ENCODE data around the gene RAB44. TPM values are rescaled to one million over a fixed set of nuclear protein-coding genes. Genes with fewer than 3 reads are reported as not detected.
A peak's percentile ranks its signal among the peaks of the same experiment; 100 is the strongest.

RAB44 gene
- total RNA-seq, 1 donor from 2014 or later: not detected

DNA sequence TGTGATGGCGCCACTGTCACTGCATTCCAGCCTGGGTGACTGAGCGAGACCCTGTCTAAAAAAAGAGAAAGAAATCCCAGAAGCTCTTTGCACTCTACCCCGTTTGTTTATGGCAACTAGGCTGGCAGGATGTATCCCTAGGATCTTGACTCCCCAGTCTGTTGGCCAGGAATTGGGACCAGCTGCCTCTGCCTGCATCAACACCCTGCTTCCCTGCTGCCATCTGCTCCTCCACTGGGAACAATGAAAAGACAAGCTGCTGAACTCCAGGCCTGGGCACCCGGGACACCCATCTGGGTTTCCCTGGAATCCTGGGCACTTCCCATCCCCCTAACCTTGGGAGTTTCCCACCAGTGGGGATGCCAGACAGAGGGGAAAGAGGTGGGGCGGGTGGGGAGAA is 76.7 kb downstream of the RAB44 start:
- Mint-ChIP-seq H3K27me3 (ENCODE audit: unreplicated experiment) (peaks cover 9% of the 10 kb centered on the region), H3K4me3 (ENCODE audit: unreplicated experiment) (no peak overlapping the region), H3K27ac (ENCODE audit: unreplicated experiment) (peak overlapping the region; percentile 86), H3K4me1 (ENCODE audit: low read depth, unreplicated experiment) (peaks cover 48% of the 10 kb centered on the region), H3K36me3 (ENCODE audit: unreplicated experiment) (no peaks in the 10 kb centered on the region), H3K9me3 (ENCODE audit: unreplicated experiment) (peaks cover 8% of the 10 kb centered on the region)
- TF ChIP-seq, protein P1, sequence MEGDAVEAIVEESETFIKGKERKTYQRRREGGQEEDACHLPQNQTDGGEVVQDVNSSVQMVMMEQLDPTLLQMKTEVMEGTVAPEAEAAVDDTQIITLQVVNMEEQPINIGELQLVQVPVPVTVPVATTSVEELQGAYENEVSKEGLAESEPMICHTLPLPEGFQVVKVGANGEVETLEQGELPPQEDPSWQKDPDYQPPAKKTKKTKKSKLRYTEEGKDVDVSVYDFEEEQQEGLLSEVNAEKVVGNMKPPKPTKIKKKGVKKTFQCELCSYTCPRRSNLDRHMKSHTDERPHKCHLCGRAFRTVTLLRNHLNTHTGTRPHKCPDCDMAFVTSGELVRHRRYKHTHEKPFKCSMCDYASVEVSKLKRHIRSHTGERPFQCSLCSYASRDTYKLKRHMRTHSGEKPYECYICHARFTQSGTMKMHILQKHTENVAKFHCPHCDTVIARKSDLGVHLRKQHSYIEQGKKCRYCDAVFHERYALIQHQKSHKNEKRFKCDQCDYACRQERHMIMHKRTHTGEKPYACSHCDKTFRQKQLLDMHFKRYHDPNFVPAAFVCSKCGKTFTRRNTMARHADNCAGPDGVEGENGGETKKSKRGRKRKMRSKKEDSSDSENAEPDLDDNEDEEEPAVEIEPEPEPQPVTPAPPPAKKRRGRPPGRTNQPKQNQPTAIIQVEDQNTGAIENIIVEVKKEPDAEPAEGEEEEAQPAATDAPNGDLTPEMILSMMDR (IDR thresholded peaks at IDR 0.05; ENCODE audit: partially characterized antibody, unreplicated experiment): no peak
- DNase-seq: peak; percentile 48

DNA sequence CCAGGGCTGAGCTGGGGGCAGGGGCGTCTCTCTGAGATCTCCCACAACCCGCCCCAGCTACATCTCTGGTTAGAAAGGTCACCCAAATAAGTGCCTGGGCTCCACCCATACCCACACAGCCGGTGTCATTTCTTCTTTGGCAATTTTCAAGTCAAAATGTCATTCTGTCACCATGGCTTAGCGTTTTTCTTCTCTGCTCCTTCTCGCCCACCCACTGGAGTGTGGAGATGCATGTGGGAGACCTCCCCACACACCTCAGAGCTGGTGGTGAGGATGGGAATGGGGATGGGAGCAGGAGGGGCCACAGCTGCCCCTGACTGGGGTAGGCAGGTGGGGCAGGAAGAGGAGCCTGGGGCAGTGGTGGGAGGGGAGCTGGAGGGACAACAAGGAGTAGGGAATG is 78.5 kb downstream of the RAB44 start:
- peaks cover 11% of the 10 kb centered on the region for H3K27me3 Mint-ChIP-seq (ENCODE audit: unreplicated experiment)
- no peak for DNase-seq
- TF ChIP-seq, protein P1 (IDR thresholded peaks at IDR 0.05; ENCODE audit: partially characterized antibody, unreplicated experiment): no peak
- peaks cover 43% of the 10 kb centered on the region for H3K4me1 Mint-ChIP-seq (ENCODE audit: low read depth, unreplicated experiment)
- no peak overlapping the region for H3K27ac Mint-ChIP-seq (ENCODE audit: unreplicated experiment)
- H3K36me3 Mint-ChIP-seq (ENCODE audit: unreplicated experiment): no peaks in the 10 kb centered on the region
- H3K4me3 Mint-ChIP-seq (ENCODE audit: unreplicated experiment): no peak overlapping the region
- H3K9me3 Mint-ChIP-seq (ENCODE audit: unreplicated experiment): peaks cover 8% of the 10 kb centered on the region

DNA sequence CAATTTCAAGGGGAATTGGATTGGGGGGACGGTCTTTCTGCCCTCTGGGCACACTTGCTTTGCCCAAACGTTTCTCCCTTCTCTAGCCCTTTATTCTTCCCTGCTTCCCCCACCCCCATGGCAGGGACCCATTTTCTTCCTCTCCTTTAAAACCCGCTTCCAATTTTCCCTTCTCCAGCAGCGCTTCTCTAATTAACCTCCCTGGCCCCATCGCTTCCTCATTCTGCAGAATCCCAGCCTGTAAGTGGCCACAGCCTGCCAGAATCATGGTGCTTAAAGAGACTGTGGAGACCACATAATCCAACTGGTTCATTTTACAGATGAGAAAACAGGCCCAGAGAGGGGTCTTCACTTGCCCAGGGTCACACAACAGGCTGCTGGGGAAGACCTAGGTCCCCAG is 80.2 kb downstream of the RAB44 start:
- H3K27me3 Mint-ChIP-seq (ENCODE audit: unreplicated experiment): peaks cover 12% of the 10 kb centered on the region
- H3K27ac Mint-ChIP-seq (ENCODE audit: unreplicated experiment): no peak overlapping the region
- peaks cover 8% of the 10 kb centered on the region for H3K9me3 Mint-ChIP-seq (ENCODE audit: unreplicated experiment)
- no peaks in the 10 kb centered on the region for H3K36me3 Mint-ChIP-seq (ENCODE audit: unreplicated experiment)
- H3K4me3 Mint-ChIP-seq (ENCODE audit: unreplicated experiment): peak overlapping the region; percentile 23
- TF ChIP-seq, protein P1 (IDR thresholded peaks at IDR 0.05; ENCODE audit: partially characterized antibody, unreplicated experiment): no peak
- H3K4me1 Mint-ChIP-seq (ENCODE audit: low read depth, unreplicated experiment): peaks cover 35% of the 10 kb centered on the region
- DNase-seq: no peak

DNA sequence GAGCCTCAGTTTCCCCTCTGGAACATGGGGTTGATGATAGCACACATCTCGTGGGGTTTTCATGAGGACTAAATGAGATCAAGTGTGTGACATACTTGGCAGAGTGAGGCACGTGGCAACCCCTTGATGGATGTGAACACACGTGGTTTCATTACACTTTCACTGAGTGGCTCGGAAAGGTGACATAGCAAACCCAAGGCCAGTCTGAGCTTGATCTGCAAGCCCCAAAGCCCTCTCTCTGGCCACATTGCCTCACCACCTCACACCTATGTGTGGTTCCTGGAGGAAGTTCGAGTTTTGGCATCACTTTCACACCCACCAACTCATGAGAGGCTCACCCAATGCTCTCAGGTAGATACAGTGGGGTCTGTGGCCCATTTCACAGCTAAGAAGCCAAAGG is 81.6 kb downstream of the RAB44 start:
- peaks cover 6% of the 10 kb centered on the region for H3K9me3 Mint-ChIP-seq (ENCODE audit: unreplicated experiment)
- H3K36me3 Mint-ChIP-seq (ENCODE audit: unreplicated experiment): no peaks in the 10 kb centered on the region
- H3K27ac Mint-ChIP-seq (ENCODE audit: unreplicated experiment): no peak overlapping the region
- DNase-seq: no peak
- peaks cover 10% of the 10 kb centered on the region for H3K27me3 Mint-ChIP-seq (ENCODE audit: unreplicated experiment)
- no peak overlapping the region for H3K4me3 Mint-ChIP-seq (ENCODE audit: unreplicated experiment)
- TF ChIP-seq, protein P1 (IDR thresholded peaks at IDR 0.05; ENCODE audit: partially characterized antibody, unreplicated experiment): no peak
- peaks cover 35% of the 10 kb centered on the region for H3K4me1 Mint-ChIP-seq (ENCODE audit: low read depth, unreplicated experiment)

DNA sequence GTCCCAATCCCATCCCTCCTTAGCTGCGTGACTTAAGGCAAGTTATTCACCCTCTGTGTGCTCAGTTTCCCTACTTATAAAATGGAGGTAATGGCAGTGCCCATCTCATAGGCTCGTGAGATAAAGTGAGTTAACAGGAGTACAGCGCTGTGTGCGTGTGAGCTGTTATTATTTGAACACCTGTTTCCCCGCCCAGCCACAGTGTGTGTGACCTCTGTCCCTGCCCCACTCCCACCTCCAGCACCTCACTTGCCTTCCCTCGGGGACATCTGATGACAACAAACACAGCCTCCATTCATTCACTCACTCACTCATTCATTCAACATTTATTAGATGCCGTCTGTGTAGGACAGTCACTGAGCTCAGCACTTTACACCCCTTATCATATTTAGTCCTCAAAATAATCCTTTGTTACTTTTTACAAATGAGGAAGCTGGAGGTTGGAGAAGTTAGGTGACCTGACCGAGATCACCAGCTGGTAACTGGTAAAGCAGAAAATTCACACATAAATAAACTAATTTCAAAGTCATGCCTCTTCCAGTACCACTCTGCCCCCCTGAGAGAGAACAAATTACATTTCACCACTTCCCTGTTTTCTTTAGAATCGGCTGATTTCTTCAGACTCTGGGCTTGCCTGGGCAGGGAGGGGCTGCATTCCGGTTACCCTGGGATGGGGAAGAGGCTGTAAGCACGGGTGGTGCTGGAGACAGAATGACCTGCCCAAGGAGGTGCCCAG is 83.0 kb downstream of the RAB44 start:
- Mint-ChIP-seq H3K4me1 (ENCODE audit: low read depth, unreplicated experiment) (peaks cover 25% of the 10 kb centered on the region), H3K27ac (ENCODE audit: unreplicated experiment) (no peak overlapping the region), H3K27me3 (ENCODE audit: unreplicated experiment) (peaks cover 6% of the 10 kb centered on the region), H3K9me3 (ENCODE audit: unreplicated experiment) (no peaks in the 10 kb centered on the region), H3K36me3 (ENCODE audit: unreplicated experiment) (no peaks in the 10 kb centered on the region), H3K4me3 (ENCODE audit: unreplicated experiment) (no peak overlapping the region)
- TF ChIP-seq, protein P1 (IDR thresholded peaks at IDR 0.05; ENCODE audit: partially characterized antibody, unreplicated experiment): no peak
- no peak for DNase-seq

All from glutamatergic neuron (in vitro differentiated cells).